ENCODE results near the gene FAM170B.

GRCh38 chr10:49119746-49120145, 14.1 kb downstream of the FAM170B start:
- TF ChIP-seq CTCF (IDR thresholded peaks at IDR 0.05) (no peak), POLR2AphosphoS5 (IDR thresholded peaks at IDR 0.05; ENCODE audit: low read depth, low read length) (no peak)
